Spleen (tissue), 11 donors: ENCODE data around the gene LNX2. TPM values are rescaled to one million over a fixed set of nuclear protein-coding genes. Genes with fewer than 3 reads are reported as not detected.

Experiments used
- DNase-seq: peaks from one replicate; pipeline ENCODE4 v3.0.0-alpha.2; 2020
- H3K27ac ChIP-seq, 8 donors: fragments of 200-600 bp; sonication (generic) in 7 of 8; 1 replicate in 4 of 8; 2 replicates in 4 of 8; pipeline versions ENCODE4 v1.5.0 to v1.8.0; 2016 to 2021; ENCODE audit warnings: inconsistent platforms in 4 of 8, mild to moderate bottlenecking in 4 of 8, moderate library complexity in 1 of 8
- H3K27me3 ChIP-seq, 7 donors: fragments of 200-600 bp; sonication (generic) in 6 of 7; replicated peaks in 1 of 7; 1 replicate in 4 of 7; 2 replicates in 3 of 7; pipeline versions ENCODE4 v1.5.0 to v1.8.0; 2016 to 2021; ENCODE audit warnings: inconsistent platforms in 3 of 7, mild to moderate bottlenecking in 1 of 7
- H3K36me3 ChIP-seq, 6 donors: fragments of 200-600 bp; sonication (generic) in 5 of 6; 1 replicate in 4 of 6; 2 replicates in 2 of 6; pipeline versions ENCODE4 v1.5.0 to v1.8.0; 2016 to 2021; ENCODE audit warnings: inconsistent platforms in 2 of 6
- H3K4me1 ChIP-seq, 6 donors: fragments of 200-600 bp; sonication (generic) in 5 of 6; 1 replicate in 3 of 6; 2 replicates in 3 of 6; pipeline versions ENCODE4 v1.5.0 to v1.8.0; 2016 to 2021; ENCODE audit warnings: inconsistent platforms in 3 of 6
- H3K4me3 ChIP-seq, 8 donors: fragments of 200-600 bp; sonication (generic) in 7 of 8; 1 replicate in 4 of 8; 2 replicates in 4 of 8; pipeline versions ENCODE4 v1.5.0 to v1.8.0; 2016 to 2021; ENCODE audit warnings: inconsistent platforms in 4 of 8, mild to moderate bottlenecking in 4 of 8, moderate library complexity in 2 of 8
- H3K9me3 ChIP-seq, 8 donors: fragments of 200-600 bp; sonication (generic) in 7 of 8; 1 replicate in 4 of 8; 2 replicates in 4 of 8; pipeline versions ENCODE4 v1.5.0 to v1.8.0; 2016 to 2021; ENCODE audit warnings: inconsistent platforms in 4 of 8
- POLR2A ChIP-seq, 3 donors: fragments of 450-650 bp; IDR thresholded peaks; one replicate each; pipeline ENCODE4 v1.5.1; 2017; ENCODE audit warnings: antibody characterized with exemption in 3 of 3, mild to moderate bottlenecking in 1 of 3
- POLR2AphosphoS5 ChIP-seq, 3 donors: sonication (generic); formaldehyde crosslinking; IDR thresholded peaks; one replicate each; pipeline ENCODE4 v1.5.1; 2017; ENCODE audit warnings: antibody characterized with exemption in 3 of 3
- WGBS, 5 donors: extraction: QIAGEN DNeasy Blood & Tissue Kit in 3 of 5; methylation state at CpG; one replicate each; pipeline versions ENCODE4 v1.1.5 to v1.1.7; 2013 to 2018; 5-methylcytosine and 5-hydroxymethylcytosine counted together
- intact Hi-C: fragments of 100-400 bp; cut with DNase I; formaldehyde crosslinking; loops from one replicate; pipeline ENCODE4 v1.15.0; 2023; ENCODE audit warnings: low total_unique reads
- polyA plus RNA-seq, 3 donors: library from polyadenylated mRNA; stranded (reverse); fragments of 200-250 nt; gene quantifications; one replicate each; pipeline ENCODE4 v1.2.1, GENCODE V29; 2013
- total RNA-seq, 7 donors: library from RNA; depleted of rRNA in 3 of 7; stranded (reverse); fragments of >200 nt in 3 of 7; fragmentation: NEBNext Ultra II Directional in 4 of 7; extraction: Animal tissue kit (Norgen Biotek cat#: 25700) in 4 of 7; gene quantifications; one replicate each; pipeline versions ENCODE4 v1.1.0 to v1.2.1, GENCODE V29; 2016 to 2021
- TF ChIP-seq, protein P1 (sequence below), 11 experiments: fragments of 200-600 bp in 7 of 11; fragments of 450-650 bp in 4 of 11; sonication (generic) in 4 of 11; IDR thresholded peaks in 8 of 11; conservative IDR thresholded peaks in 3 of 11; 1 replicate in 7 of 11; 2 replicates in 4 of 11; pipeline versions ENCODE4 v1.4.0 to v1.8.0; 2016 to 2021; ENCODE audit warnings: antibody characterized with exemption in 11 of 11, inconsistent platforms in 4 of 11, mild to moderate bottlenecking in 1 of 11
- donor health status: healthy with polysubstance abuse.
- donor health status: DM: no; HTN: no; CAD: no; lungs with moderate emphysema.
- donor health status: DM: no; HTN: no; CAD: no.
- donor health status: Bipolar disorder and iron deficiency.
- donor health status: healthy.
- donor health status: DM: no; HTN: no; CAD: no.
- donor health status: DM: yes; HTN: yes; CAD: no.

Gene LNX2
- total and polyA plus RNA-seq, 10 donors, result 1.8 to 8.8 (median 6.7) TPM

DNA sequence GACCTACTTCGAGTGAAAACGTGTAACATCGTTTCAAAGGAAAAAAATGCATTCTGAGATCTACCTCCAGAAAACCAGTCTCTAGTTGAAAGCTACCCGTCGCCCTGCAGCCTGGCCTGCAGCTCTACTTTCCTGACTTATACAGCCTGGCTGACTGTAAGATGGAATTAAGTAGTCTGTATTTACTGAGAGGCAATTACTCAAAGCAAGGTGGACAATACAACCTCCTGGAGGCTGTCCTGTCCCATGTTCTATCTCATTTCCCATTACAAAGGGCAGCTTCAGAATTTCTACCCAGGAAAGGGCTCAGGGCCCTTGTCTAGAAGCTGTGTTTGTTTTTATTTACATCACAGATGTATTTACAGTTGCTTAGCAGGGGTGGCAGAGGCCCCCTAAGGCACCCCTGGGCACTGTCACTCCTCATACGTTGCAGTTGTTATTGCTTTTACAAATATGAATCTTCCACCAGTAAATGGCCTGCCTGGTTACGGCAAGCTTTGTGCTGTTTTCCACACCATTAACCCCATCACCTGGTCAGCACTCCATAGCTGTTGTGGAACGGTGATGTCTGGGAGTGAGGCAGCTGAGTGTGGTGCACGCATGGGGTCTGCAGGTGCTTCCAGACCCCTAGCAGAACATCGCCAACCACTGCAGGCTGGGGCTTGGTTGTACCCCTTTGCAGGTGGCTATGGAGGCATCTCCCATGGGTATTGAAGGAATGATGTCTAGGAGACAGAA lies 123.6 kb downstream of the LNX2 start:
- TF ChIP-seq POLR2AphosphoS5 (IDR thresholded peaks at IDR 0.05) (no peak), POLR2A (IDR thresholded peaks at IDR 0.05) (no peak)
- TF ChIP-seq, protein P1, sequence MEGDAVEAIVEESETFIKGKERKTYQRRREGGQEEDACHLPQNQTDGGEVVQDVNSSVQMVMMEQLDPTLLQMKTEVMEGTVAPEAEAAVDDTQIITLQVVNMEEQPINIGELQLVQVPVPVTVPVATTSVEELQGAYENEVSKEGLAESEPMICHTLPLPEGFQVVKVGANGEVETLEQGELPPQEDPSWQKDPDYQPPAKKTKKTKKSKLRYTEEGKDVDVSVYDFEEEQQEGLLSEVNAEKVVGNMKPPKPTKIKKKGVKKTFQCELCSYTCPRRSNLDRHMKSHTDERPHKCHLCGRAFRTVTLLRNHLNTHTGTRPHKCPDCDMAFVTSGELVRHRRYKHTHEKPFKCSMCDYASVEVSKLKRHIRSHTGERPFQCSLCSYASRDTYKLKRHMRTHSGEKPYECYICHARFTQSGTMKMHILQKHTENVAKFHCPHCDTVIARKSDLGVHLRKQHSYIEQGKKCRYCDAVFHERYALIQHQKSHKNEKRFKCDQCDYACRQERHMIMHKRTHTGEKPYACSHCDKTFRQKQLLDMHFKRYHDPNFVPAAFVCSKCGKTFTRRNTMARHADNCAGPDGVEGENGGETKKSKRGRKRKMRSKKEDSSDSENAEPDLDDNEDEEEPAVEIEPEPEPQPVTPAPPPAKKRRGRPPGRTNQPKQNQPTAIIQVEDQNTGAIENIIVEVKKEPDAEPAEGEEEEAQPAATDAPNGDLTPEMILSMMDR (IDR thresholded peaks at IDR 0.05 in 8 of 11, conservative IDR thresholded peaks at IDR 0.05 in 3 of 11), result no peak

DNA sequence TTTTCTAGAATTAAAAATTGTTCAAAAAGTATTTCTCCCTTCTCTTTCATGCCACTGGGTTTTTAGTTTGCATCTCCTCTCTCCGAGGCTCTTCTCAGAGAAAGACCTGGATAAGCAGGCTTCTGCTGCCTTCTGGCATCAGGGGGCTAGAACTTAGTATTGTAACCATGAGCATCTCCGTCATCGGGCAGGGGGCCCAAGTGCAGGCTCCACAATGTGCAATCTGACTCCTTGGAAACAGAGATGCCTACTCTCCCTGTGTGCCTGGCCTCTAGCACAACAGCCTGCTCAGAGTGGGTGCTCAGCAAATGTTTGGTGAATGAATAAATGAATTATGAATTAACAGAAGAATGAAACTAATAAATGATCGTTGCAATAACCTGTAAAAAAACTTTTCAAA lies 124.3 kb downstream of the LNX2 start:
- WGBS, 5 donors, result 78 to 91% (median 86%) methylated on average over 4 of the region's 4 CpGs
- DNase-seq, result no peak
- Histone ChIP-seq H3K4me1 (no peaks in the 10 kb centered on the region), H3K9me3 (no peaks in the 10 kb centered on the region), H3K27me3 (no peaks in the 10 kb centered on the region), H3K4me3 (no peak overlapping the region), H3K36me3 (no peaks in the 10 kb centered on the region), H3K27ac (no peak overlapping the region)
- intact Hi-C loops, result no loop called here
- TF ChIP-seq, protein P1 (IDR thresholded peaks at IDR 0.05 in 8 of 11, conservative IDR thresholded peaks at IDR 0.05 in 3 of 11), result no peak
- TF ChIP-seq POLR2AphosphoS5 (IDR thresholded peaks at IDR 0.05), result no peak

More for the DNA sequence above, 123.6 kb downstream of the LNX2 start:
- no peak overlapping the region for H3K4me3 ChIP-seq
- no peaks in the 10 kb centered on the region for H3K9me3 ChIP-seq
- 68 to 85% (median 80%) methylated on average over 10 of the region's 10 CpGs for WGBS, 5 donors
- H3K27me3 ChIP-seq, result no peaks in the 10 kb centered on the region
- no peaks in the 10 kb centered on the region for H3K36me3 ChIP-seq
- DNase-seq, result no peak
- no peaks in the 10 kb centered on the region for H3K4me1 ChIP-seq
- intact Hi-C loops, result no loop called here
- H3K27ac ChIP-seq, result no peak overlapping the region

Other genes with a start within 250 kb of the LNX2 start
- gene GTF3A, start 195.9 kb downstream of the LNX2 start, total RNA-seq, result 100 to 1,000 TPM in 6 of 7 donors, 10 to 100 TPM in 1; 90.7 to 149 (median 105) TPM
- gene GTF3A, start 195.9 kb downstream of the LNX2 start, polyA plus RNA-seq, result 100 to 1,000 TPM; 230 to 275 (median 267) TPM
- gene MTIF3, start 170.0 kb downstream of the LNX2 start, total RNA-seq, result 10 to 100 TPM; 38.1 to 92.1 (median 46.8) TPM
- gene MTIF3, start 170.0 kb downstream of the LNX2 start, polyA plus RNA-seq, result 10 to 100 TPM; 73.7 to 95.2 (median 79.6) TPM
- gene POLR1D, start 1.4 kb upstream of the LNX2 start, total RNA-seq, result 100 to 1,000 TPM in 3 of 7 donors, 10 to 100 TPM in 4; 64.2 to 115 (median 94.2) TPM
- 100 to 1,000 TPM; 103 to 134 (median 117) TPM for gene POLR1D, start 1.4 kb upstream of the LNX2 start, polyA plus RNA-seq
- gene GSX1, start 172.0 kb upstream of the LNX2 start, total RNA-seq, result not detected
- gene GSX1, start 172.0 kb upstream of the LNX2 start, polyA plus RNA-seq, result not detected